HG02571 (cell line): ENCODE measurements around the gene BABAM2.
"Not testable (repeated sequence)": the region's sequence is repeated elsewhere in the genome, so short reads cannot be mapped to it uniquely, and the experiment has no call there.

ENCODE experiments used
- ATAC-seq: cut with Tn5 transposase; IDR thresholded peaks from one replicate; pipeline ENCODE4 v1.9.1; 2021; ENCODE audit warnings: mild to moderate bottlenecking, moderate library complexity; ENCODE audit not compliant: unreplicated experiment

BABAM2 gene

GRCh38 chr2:27940090-27940671 is 49.7 kb downstream of the BABAM2 start:
- no peak for ATAC-seq

GRCh38 chr2:27940982-27941381 is 50.5 kb downstream of the BABAM2 start:
- no peak for ATAC-seq

- ATAC-seq = no peak
Observed at GRCh38 chr2:27942612-27943547, 52.4 kb downstream of the BABAM2 start.

GRCh38 chr2:27946530-27947060 is 56.1 kb downstream of the BABAM2 start:
- ATAC-seq = no peak

DNA sequence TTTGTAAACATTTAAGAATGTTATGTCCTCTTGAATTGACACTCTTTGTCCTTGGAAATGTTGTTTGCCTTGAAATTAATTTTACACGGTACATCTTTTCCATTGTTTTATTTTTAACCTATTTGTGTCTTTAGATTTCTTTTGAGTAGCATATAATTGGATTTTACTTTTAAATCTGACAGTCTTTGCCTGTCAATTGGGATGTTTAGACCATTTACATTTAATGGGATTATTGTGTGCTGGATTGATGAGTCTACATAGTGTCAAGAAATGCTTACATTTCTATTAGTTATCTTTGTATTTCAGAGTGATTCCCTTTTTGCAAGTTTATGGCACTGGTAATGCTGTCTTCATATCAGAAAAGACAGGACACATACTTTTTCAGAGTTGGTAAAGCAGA is 61.5 kb downstream of the BABAM2 start:
- ATAC-seq = no peak

GRCh38 chr2:27953077-27953476 is 62.5 kb downstream of the BABAM2 start:
- ATAC-seq = no peak

DNA sequence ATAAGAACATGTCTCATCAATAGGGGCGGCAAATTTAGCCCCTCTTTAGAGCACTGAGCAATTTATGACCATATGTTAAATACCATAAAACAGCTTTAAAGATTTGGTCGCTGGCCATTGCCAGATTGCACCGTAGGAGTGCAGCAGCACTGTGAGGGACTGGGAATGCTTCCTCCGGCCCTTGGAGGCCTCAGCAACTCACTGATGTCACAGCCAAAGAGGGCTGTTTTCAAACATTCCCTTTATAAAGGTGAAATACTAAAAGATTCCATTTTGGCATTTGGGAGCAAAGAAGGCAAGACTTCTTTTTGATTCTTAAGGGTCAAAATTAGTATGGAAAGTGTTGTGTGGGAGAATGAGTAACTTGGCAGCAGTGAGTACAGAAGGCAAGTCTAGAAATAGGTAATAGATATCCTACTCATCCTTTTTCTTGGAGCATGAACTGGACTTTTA is 63.7 kb downstream of the BABAM2 start:
- no peak for ATAC-seq

DNA sequence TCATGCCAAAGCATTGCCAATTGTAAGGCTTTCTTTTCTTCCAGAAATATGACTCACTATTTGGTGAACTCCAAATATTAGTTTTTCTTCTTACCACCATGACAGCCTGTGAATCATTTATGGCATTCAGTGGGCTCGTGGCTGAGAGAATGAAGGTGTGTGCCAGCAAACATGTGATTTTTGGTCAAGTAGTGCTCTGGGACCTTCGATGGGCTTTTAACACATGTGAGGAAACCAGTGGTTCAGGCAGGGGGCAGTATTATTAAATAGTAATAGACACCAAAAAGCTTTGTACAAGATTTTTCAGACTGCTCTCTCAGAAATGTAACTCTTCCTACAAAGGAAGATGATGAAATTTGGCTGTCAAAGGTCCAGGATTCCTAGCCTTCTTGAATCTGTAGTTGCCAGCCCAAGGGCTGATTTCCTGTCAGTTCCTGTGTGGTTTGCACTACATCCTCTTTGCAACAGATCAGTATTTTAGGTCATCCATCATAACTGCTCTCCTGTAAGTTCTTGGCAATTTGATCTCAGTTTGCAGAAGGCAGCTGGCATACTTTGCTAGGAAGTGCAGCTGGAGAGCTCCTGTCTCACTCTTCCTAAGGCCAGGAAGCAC is 64.3 kb downstream of the BABAM2 start:
- ATAC-seq = no peak

DNA sequence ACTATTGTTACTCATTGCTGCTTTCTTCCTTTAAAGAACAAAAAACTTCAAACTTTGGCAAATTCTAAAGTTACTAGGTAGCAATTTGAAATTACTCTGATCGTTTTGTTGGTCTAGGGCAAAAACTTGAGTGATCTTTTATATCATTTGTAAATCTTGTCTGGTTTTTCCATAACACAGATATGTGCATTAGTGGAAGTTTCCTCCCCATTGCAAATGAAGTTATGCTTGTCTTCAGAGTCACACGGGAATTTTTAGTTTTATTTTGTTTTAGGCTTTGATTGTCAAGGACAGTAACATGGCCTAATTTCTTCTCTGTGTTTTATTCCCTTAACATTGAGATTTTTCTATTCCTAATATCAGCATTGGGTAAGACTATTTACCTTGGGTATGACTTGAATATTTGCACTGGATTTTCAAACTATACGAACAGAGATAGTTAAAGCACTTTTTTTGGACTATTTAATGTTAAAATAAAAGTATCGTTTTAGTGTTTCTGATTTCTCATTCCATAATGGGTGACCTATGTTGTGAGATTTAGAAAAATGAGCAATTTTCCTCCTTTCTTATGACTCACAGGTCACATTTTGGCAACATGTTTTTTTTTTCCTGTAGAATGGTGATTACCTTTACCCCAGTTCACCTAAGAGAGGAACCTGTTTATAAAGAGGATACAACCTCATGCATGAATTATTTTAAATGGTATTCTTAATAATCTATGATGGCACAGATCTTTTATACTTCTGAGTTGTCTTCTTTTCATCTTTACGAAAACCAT is 65.0 kb downstream of the BABAM2 start:
- no peak for ATAC-seq

DNA sequence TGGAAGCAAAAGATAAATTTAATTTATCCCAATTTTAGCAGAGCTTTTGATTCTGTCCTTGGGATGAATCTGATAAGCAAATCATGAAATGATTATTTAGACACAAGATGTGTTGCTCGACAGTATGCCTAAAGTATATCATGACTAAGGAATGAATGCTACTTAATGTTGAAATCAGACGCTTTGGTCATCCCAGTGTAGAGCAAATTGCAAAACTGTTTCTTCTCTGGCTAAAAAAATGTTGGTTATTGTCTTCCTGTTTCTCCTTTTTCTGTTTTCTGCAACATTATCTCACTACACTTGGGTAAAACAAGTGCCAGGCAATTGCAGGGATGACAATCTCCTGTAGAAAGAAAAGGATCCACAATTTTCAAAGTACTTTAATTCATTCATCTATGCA is 66.4 kb downstream of the BABAM2 start:
- ATAC-seq = no peak

DNA sequence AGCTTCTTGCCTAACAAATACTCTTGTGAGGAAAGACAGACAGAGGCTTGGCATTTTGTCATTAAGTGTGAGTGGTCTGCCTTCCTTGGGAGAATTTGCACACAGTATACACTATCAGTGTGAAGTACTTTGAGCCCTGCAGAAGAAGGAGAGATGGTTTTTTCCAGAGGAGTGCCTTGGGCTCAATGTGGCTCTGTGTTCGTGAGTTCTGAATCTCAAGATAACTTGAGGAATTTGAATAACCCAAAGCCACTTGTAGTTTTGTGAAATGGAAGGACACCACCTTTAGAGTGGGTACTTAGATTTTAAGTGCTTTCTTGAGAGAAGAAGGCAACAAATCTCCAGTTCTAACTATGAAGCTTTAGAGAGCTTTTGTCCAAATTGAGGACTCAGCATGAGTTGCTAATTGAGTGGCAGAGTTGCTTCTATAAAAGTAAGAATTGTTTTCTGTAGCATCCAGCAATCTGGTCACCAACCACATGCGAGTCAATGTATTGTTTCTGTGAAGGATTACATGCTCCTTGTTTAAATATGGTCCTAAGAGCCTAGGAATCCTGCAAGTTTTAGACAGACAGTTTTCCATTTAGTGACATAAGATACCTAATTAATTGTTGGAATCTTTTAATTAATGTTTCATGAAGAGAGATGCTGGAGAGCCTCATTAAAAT is 68.3 kb downstream of the BABAM2 start:
- no peak for ATAC-seq

DNA sequence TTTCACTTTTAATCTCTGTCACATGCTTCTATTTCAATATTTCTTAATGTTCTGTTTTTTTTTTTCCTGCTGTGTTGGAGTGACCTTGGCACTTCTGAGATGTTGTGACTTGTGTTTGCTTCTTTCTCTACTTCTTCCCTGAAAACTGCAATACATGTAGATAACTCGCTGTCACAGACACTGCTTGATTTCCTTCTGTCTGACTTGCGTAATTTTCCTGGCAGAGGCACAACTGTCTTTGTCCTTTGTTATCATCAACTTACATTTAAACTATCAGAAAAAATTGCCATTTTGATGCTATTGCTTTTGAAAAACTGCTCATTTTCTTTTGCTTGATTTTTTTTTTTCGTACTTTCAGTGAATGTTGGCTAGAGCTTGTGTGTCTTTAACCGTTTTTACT is 69.0 kb downstream of the BABAM2 start:
- no peak for ATAC-seq

GRCh38 chr2:27960237-27960912 is 69.8 kb downstream of the BABAM2 start:
- ATAC-seq = no peak

- no peak for ATAC-seq
Observed at GRCh38 chr2:27962006-27962405, 71.5 kb downstream of the BABAM2 start.

GRCh38 chr2:27963472-27963871 is 72.9 kb downstream of the BABAM2 start:
- ATAC-seq = no peak

DNA sequence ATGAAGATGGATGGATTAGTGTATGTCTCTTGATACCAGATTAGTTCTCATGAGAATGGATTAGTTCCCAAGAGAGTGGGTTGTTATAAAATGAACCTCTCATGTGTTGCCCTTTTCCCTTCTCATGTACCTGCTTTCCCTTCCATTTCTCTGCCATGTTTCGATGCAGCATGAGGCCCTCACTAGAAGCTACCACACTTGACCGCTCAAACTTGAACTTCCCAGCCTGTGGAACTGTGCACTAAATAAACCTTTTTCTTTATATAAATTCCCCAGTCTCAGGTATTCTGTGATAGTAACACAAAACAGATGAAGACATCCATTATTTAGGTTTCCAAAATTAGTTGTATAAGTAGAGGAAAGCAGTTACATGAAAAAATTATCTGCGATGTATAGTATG is 73.5 kb downstream of the BABAM2 start:
- no peak for ATAC-seq

DNA sequence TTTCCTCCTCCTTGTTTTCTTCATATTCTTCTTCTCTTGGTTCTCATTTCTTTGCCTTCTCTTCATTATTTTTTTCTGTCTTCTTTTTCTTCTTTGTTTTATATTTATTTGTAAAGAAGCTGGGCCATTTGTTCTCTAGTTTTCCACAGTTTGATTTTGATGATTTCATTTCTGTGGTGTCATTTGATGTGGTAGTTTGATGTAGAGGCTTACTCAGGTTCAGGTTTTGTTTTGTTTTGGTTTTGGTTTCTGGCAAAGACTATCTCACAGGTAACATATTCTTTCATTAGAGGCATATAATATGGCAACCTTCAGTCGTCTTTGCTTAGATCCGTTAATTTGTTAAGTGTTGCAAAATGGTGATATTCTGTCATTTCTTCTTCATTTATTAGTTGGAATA is 75.3 kb downstream of the BABAM2 start:
- ATAC-seq = no peak

- ATAC-seq = no peak
Observed at GRCh38 chr2:27966466-27966865, 75.9 kb downstream of the BABAM2 start.

- no peak for ATAC-seq
Observed at GRCh38 chr2:27967076-27967475, 76.5 kb downstream of the BABAM2 start.

- not testable (repeated sequence) for ATAC-seq
Observed at GRCh38 chr2:27968045-27968444, 77.5 kb downstream of the BABAM2 start.
